Panc1 (cell line): ENCODE results near the gene PIBF1.

Experiments used
- CTCF ChIP-seq: fragments of 450-650 bp; IDR thresholded peaks from 2 replicates; pipeline ENCODE4 v1.5.1; 2017; ENCODE audit warnings: mild to moderate bottlenecking
- REST ChIP-seq, 2 experiments: IDR thresholded peaks; 2 replicates each; pipeline ENCODE4 v1.6.1; 2011 to 2012; ENCODE audit warnings: low read depth in 2 of 2, control low read depth in 1 of 2, low read length in 1 of 2, mild to moderate bottlenecking in 1 of 2, moderate library complexity in 1 of 2; ENCODE audit not compliant: insufficient read depth in 1 of 2

DNA sequence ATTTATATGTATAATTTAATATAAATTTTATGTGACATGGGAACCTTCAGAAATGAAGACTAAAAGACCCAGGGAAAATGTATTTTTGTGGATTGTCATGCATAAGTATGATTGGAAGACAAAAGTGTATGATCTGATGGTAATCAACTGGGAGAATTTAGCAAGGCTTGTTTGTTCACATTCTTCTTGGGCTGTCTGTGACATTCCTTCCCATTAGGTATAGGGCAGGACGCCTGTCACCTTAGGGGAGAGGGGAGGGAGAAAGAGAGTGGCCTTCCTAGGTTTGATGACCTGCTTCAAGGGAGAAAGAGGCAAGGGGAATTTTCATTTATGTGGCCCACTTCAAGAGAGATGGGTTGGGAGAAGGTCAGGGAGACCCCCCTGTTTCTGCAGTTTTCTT, 22.4 kb downstream of the PIBF1 start:
- no peak for TF ChIP-seq REST (IDR thresholded peaks at IDR 0.05; ENCODE audit: insufficient read depth in 1 of 2, low read depth in 2 of 2, low read length in 1 of 2)
- TF ChIP-seq CTCF: no peak
